NB4 (cell line): ENCODE data around the gene ANKS1B.

ENCODE experiments used
- MAX ChIP-seq: IDR thresholded peaks from 2 replicates; pipeline ENCODE4 v1.6.1; 2011; ENCODE audit warnings: low read depth, low read length
- POLR2A ChIP-seq: IDR thresholded peaks from 2 replicates; pipeline ENCODE4 v1.6.1; 2011; ENCODE audit warnings: mild to moderate bottlenecking; ENCODE audit not compliant: insufficient read length; ENCODE audit errors: extremely low read depth

GRCh38 chr12:99017971-99018370 is 966.8 kb downstream of the ANKS1B start:
- no peak for TF ChIP-seq POLR2A
- TF ChIP-seq MAX: no peak
